Chondrocyte (in vitro differentiated cells): ENCODE measurements around the gene FOXK1. TPM values are rescaled to one million over a fixed set of nuclear protein-coding genes. Genes with fewer than 3 reads are reported as not detected.

Source experiments
- DNase-seq: peaks from one replicate; pipeline ENCODE4 v3.0.0; 2021; ENCODE audit warnings: mixed read lengths, low spot score
- H3K27ac Mint-ChIP-seq: one replicate; pipeline ENCODE4 v1.8.0; 2021; ENCODE audit warnings: mild to moderate bottlenecking, moderate library complexity, mixed read lengths; ENCODE audit not compliant: unreplicated experiment
- H3K27me3 Mint-ChIP-seq: 2 replicates; pipeline ENCODE4 v1.8.0; 2021; ENCODE audit warnings: low read depth, mixed read lengths
- H3K36me3 Mint-ChIP-seq: 2 replicates; pipeline ENCODE4 v1.8.0; 2021; ENCODE audit warnings: low read depth, mixed read lengths
- H3K4me1 Mint-ChIP-seq: 2 replicates; pipeline ENCODE4 v1.8.0; 2021; ENCODE audit warnings: low read depth, mild to moderate bottlenecking, mixed read lengths
- H3K4me3 Mint-ChIP-seq: one replicate; pipeline ENCODE4 v1.8.0; 2021; ENCODE audit warnings: mild to moderate bottlenecking, moderate library complexity, mixed read lengths; ENCODE audit not compliant: unreplicated experiment
- H3K9me3 Mint-ChIP-seq: 2 replicates; pipeline ENCODE4 v1.8.0; 2021; ENCODE audit warnings: low read depth, mixed read lengths
- total RNA-seq: library from RNA; stranded (reverse); gene quantifications from 3 replicates; pipeline ENCODE4 v1.2.1, GENCODE V29; 2021
- TF ChIP-seq, protein P1 (sequence below): fragments of 200-600 bp; sonication (generic); IDR thresholded peaks from 2 replicates; pipeline ENCODE4 v1.5.0; 2021; ENCODE audit warnings: antibody characterized with exemption, mild to moderate bottlenecking, moderate library complexity

The FOXK1 gene
- total RNA-seq, 1 donor from 2014 or later, result 77.9 TPM

DNA sequence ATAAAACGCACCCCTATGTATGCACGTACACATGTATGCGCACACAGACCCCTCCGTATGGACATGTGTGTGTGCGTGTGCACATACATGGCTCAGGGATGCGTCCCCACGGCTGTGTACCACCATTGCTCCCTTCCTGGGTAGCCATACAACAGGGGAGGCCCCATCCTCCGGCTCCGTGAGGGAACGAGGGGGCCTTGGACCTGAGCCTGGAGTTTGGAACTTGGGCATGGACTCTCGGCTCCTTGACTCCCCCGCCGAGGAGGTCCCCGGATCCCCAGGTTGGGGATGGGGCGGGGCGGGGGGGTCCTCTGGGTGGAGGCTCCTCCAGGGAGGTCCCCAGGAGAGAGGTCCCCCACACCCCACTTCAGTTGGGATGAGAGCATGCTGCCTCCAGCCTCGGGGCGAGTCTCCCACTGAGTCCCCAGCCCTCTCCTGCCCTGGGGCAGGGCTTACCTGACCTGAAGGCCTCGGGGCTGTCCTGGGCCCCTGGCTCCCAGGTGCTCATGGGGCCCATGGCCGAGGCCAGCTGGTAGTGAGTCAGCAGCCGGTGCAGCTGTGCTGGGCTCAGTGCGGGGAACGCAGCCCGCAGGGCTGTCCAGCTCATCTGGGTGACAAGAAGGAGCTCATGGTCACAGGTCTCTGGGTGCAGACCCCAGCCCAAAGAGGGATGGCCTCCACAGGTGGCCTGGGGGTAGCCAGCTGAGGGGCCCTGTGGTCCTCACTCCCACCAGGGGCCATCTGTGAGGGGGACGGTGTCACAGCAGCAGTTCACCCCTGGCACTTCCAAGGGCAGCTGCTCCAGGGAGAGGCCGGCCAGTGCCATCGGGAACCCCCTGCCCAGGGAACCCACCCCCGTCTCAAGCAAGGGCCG, 123.3 kb downstream of the FOXK1 start:
- no peak overlapping the region for H3K27ac Mint-ChIP-seq
- H3K4me1 Mint-ChIP-seq, result no peaks in the 10 kb centered on the region
- TF ChIP-seq, protein P1, sequence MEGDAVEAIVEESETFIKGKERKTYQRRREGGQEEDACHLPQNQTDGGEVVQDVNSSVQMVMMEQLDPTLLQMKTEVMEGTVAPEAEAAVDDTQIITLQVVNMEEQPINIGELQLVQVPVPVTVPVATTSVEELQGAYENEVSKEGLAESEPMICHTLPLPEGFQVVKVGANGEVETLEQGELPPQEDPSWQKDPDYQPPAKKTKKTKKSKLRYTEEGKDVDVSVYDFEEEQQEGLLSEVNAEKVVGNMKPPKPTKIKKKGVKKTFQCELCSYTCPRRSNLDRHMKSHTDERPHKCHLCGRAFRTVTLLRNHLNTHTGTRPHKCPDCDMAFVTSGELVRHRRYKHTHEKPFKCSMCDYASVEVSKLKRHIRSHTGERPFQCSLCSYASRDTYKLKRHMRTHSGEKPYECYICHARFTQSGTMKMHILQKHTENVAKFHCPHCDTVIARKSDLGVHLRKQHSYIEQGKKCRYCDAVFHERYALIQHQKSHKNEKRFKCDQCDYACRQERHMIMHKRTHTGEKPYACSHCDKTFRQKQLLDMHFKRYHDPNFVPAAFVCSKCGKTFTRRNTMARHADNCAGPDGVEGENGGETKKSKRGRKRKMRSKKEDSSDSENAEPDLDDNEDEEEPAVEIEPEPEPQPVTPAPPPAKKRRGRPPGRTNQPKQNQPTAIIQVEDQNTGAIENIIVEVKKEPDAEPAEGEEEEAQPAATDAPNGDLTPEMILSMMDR, result no peak
- H3K36me3 Mint-ChIP-seq, result no peaks in the 10 kb centered on the region
- peaks cover 13% of the 10 kb centered on the region for H3K27me3 Mint-ChIP-seq
- no peaks in the 10 kb centered on the region for H3K9me3 Mint-ChIP-seq
- peak; percentile 90 for DNase-seq
- no peak overlapping the region for H3K4me3 Mint-ChIP-seq

DNA sequence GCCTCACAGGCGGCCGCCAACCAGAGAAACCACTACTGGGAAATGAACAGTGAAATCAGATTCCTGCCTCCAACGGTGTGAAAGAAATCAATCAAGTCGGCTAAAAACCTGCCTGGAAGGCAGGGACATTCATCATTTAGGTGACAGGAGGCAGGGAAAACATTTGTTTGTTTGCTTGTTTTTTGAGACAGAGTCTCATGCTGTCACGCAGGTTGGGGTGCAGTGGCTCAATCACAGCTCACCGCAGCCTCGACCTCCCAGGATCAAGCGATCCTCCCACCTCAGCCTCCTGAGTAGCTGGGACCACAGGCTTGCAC, 123.8 kb downstream of the FOXK1 start:
- TF ChIP-seq, protein P1, result no peak
- Mint-ChIP-seq H3K27me3 (peaks cover 13% of the 10 kb centered on the region), H3K9me3 (no peaks in the 10 kb centered on the region), H3K4me1 (no peaks in the 10 kb centered on the region), H3K4me3 (no peak overlapping the region), H3K36me3 (no peaks in the 10 kb centered on the region), H3K27ac (no peak overlapping the region)
- DNase-seq, result no peak

DNA sequence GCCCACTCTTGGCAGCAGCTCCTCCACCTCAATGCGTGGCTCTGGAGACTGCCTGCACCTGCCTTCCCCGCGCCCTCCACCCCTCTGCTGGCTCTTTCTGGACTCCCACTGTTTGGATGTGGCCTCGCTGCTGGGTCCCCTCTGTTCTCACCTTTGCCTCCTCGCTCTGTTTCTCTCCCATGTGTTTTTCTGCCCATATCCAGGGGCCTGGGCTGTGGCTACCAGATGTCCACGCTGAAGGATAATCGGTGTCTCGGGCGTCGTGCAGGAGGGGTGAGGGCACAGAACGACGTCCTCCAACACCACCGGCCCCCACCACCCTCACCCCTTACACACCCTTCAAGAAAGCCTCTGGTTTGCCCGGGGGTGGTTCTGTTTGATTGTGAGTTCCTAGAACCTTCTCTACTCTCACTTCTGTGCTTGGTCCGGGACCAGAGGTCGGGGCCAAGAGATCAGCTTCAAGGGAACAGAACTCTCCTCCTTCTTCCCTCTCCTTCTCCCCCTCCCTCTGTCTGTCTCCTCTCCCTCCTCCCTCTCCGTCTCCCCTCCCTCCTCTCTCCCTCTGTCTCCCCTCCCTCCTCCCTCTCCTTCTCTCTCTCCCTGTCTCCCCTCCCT, 125.0 kb downstream of the FOXK1 start:
- Mint-ChIP-seq H3K27ac (no peak overlapping the region), H3K9me3 (no peaks in the 10 kb centered on the region), H3K27me3 (peaks cover 13% of the 10 kb centered on the region), H3K4me3 (no peak overlapping the region), H3K4me1 (no peaks in the 10 kb centered on the region), H3K36me3 (no peaks in the 10 kb centered on the region)
- TF ChIP-seq, protein P1, result no peak
- DNase-seq, result no peak

DNA sequence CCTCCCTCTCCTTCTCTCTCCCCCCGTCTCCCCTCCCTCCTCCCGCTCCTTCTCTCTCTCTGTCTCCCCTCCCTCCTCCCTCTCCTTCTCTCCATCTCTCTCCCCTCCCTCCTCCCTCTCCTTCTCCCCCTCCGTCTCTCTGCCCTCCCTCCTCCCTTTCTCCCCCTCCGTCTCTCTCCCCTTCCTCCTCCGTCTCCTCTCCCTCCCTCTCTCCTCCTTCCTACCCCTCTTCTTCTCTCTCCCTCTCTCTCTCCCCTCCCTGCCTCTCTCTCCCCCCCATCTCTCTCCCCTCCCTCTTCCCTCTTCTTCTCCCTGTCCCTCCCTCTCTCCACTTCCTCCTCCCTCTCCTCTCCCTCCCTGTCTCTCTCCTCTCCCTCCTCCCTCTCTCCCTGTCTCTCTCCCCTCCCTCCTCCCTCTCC, 125.5 kb downstream of the FOXK1 start:
- Mint-ChIP-seq H3K4me1 (no peaks in the 10 kb centered on the region), H3K27me3 (peaks cover 13% of the 10 kb centered on the region), H3K36me3 (peaks cover under 1% of the 10 kb centered on the region), H3K4me3 (no peak overlapping the region), H3K9me3 (peaks cover under 1% of the 10 kb centered on the region), H3K27ac (no peak overlapping the region)
- no peak for DNase-seq
- TF ChIP-seq, protein P1, result no peak

DNA sequence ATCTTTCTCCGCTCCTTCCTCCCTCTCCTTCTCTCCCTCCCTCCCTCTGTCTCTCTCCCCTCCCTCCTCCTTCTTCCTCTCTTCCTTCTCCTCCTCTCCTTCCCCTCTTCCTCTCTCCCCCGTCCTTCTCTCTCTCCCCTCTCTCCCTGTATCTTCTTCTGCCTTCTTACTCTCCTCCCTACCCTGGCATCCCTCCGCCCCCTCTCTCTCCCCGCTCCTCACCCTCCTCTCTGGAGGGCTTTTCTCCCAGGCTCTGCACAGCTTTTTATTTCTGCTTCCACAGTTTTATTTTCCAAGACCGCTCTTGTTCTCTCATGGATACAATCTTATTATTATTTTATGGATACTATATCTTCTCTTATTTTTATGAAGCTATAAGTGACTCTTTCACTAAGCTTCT, 125.9 kb downstream of the FOXK1 start:
- TF ChIP-seq, protein P1, result no peak
- H3K27me3 Mint-ChIP-seq, result peaks cover 13% of the 10 kb centered on the region
- H3K9me3 Mint-ChIP-seq, result peaks cover 5% of the 10 kb centered on the region

More for the DNA sequence above, 125.9 kb downstream of the FOXK1 start:
- no peak overlapping the region for H3K4me3 Mint-ChIP-seq
- H3K27ac Mint-ChIP-seq, result no peak overlapping the region
- no peak for DNase-seq
- H3K4me1 Mint-ChIP-seq, result no peaks in the 10 kb centered on the region
- peaks cover 4% of the 10 kb centered on the region for H3K36me3 Mint-ChIP-seq
